ENCODE data around the gene ATRN.

Gene ATRN

GRCh38 chr20:3660262-3661059, 189.6 kb downstream of the ATRN start:
- no peak for DNase-seq

GRCh38 chr20:3661060-3661813, 190.4 kb downstream of the ATRN start:
- DNase-seq, result no peak

- no peak for DNase-seq
These were observed 191.2 kb downstream of the ATRN start for GRCh38 chr20:3661814-3662665.

GRCh38 chr20:3663031-3663701, 192.3 kb downstream of the ATRN start, which contains the start of gene GFRA4:
GFRA4 (minus strand) TSS chr20:3663399; CDS start chr20:3663399, 0 bp downstream.
- DNase-seq, result no peak

- no peak for DNase-seq
These were observed 193.0 kb downstream of the ATRN start for GRCh38 chr20:3663858-3664257.

- no peak for DNase-seq
These were observed 196.7 kb downstream of the ATRN start for GRCh38 chr20:3667434-3668037.

GRCh38 chr20:3669710-3670367, 199.0 kb downstream of the ATRN start:
- no peak for DNase-seq

- DNase-seq, result no peak
These were observed 199.7 kb downstream of the ATRN start for GRCh38 chr20:3670511-3670910.

GRCh38 chr20:3670945-3671344, 200.1 kb downstream of the ATRN start:
- no peak for DNase-seq

GRCh38 chr20:3671986-3672546, 201.2 kb downstream of the ATRN start:
- DNase-seq, result no peak

GRCh38 chr20:3672547-3673171, 201.8 kb downstream of the ATRN start:
- DNase-seq, result no peak

GRCh38 chr20:3673221-3674070, 202.6 kb downstream of the ATRN start:
- DNase-seq, result no peak

GRCh38 chr20:3674447-3674846, 203.6 kb downstream of the ATRN start:
- no peak for DNase-seq

- no peak for DNase-seq
These were observed 204.4 kb downstream of the ATRN start for GRCh38 chr20:3674995-3675900.

GRCh38 chr20:3677733-3678132, 206.9 kb downstream of the ATRN start:
- no peak for DNase-seq

- DNase-seq, result no peak
These were observed 207.4 kb downstream of the ATRN start for GRCh38 chr20:3678198-3678597.

- no peak for DNase-seq
These were observed 208.3 kb downstream of the ATRN start for GRCh38 chr20:3678856-3679720.
